Measurements from ENCODE around the gene NTSR2.

DNA sequence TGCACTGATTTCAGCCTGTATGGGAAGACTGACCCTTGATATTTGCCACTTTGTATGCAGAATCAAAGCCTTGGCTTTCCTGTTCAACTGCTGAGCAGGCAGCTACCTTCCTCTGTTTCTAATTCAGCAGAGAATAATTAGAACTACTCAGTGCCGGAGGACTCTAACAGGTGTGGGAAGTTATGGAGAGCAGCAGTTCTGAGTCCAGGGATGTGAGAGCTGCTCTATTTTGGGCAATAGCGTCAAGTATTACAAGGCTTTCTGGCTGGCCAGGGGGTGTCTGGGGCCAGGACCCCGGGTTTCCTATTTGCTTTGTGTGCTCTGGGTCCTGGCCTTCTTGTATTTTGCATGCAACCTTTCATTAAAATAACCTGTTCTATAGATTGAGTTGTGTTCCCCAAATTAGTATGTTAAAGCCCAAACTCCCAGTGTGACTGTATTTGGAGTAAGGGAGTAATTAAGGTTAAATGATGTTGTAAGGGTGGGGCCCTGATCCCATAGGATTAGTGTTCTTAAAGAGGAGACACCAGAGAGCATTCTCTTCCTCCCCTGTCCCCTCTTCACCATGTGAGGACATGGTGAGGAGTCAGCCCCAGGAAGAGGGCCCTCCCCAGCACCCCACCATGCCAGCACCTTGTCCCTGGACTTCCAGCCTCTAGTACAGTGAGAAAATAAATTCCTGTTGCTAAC lies 5.6 kb upstream of the NTSR2 start:
- TF ChIP-seq, protein P1, sequence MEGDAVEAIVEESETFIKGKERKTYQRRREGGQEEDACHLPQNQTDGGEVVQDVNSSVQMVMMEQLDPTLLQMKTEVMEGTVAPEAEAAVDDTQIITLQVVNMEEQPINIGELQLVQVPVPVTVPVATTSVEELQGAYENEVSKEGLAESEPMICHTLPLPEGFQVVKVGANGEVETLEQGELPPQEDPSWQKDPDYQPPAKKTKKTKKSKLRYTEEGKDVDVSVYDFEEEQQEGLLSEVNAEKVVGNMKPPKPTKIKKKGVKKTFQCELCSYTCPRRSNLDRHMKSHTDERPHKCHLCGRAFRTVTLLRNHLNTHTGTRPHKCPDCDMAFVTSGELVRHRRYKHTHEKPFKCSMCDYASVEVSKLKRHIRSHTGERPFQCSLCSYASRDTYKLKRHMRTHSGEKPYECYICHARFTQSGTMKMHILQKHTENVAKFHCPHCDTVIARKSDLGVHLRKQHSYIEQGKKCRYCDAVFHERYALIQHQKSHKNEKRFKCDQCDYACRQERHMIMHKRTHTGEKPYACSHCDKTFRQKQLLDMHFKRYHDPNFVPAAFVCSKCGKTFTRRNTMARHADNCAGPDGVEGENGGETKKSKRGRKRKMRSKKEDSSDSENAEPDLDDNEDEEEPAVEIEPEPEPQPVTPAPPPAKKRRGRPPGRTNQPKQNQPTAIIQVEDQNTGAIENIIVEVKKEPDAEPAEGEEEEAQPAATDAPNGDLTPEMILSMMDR (conservative IDR thresholded peaks at IDR 0.05; ENCODE audit: low read depth in 2 of 2) = no peak
- TF ChIP-seq ZNF114 (CRISPR knock-in tag; IDR thresholded peaks at IDR 0.05) (no peak), EZH2 (IDR thresholded peaks at IDR 0.05; ENCODE audit: low read depth, unreplicated experiment) (no peak), POLR2AphosphoS5 (IDR thresholded peaks at IDR 0.05; ENCODE audit: low read depth) (no peak), CREB1 (CRISPR knock-in tag; IDR thresholded peaks at IDR 0.05; ENCODE audit: low read depth) (no peak), EZH2phosphoT487 (IDR thresholded peaks at IDR 0.05; ENCODE audit: unreplicated experiment) (no peak)
- TF ChIP-seq, protein P2, sequence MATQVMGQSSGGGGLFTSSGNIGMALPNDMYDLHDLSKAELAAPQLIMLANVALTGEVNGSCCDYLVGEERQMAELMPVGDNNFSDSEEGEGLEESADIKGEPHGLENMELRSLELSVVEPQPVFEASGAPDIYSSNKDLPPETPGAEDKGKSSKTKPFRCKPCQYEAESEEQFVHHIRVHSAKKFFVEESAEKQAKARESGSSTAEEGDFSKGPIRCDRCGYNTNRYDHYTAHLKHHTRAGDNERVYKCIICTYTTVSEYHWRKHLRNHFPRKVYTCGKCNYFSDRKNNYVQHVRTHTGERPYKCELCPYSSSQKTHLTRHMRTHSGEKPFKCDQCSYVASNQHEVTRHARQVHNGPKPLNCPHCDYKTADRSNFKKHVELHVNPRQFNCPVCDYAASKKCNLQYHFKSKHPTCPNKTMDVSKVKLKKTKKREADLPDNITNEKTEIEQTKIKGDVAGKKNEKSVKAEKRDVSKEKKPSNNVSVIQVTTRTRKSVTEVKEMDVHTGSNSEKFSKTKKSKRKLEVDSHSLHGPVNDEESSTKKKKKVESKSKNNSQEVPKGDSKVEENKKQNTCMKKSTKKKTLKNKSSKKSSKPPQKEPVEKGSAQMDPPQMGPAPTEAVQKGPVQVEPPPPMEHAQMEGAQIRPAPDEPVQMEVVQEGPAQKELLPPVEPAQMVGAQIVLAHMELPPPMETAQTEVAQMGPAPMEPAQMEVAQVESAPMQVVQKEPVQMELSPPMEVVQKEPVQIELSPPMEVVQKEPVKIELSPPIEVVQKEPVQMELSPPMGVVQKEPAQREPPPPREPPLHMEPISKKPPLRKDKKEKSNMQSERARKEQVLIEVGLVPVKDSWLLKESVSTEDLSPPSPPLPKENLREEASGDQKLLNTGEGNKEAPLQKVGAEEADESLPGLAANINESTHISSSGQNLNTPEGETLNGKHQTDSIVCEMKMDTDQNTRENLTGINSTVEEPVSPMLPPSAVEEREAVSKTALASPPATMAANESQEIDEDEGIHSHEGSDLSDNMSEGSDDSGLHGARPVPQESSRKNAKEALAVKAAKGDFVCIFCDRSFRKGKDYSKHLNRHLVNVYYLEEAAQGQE (IDR thresholded peaks at IDR 0.05; ENCODE audit: unreplicated experiment) = no peak
- TF ChIP-seq, protein P3, sequence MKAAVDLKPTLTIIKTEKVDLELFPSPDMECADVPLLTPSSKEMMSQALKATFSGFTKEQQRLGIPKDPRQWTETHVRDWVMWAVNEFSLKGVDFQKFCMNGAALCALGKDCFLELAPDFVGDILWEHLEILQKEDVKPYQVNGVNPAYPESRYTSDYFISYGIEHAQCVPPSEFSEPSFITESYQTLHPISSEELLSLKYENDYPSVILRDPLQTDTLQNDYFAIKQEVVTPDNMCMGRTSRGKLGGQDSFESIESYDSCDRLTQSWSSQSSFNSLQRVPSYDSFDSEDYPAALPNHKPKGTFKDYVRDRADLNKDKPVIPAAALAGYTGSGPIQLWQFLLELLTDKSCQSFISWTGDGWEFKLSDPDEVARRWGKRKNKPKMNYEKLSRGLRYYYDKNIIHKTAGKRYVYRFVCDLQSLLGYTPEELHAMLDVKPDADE (IDR thresholded peaks at IDR 0.05) = no peak
- TF ChIP-seq, protein P4, sequence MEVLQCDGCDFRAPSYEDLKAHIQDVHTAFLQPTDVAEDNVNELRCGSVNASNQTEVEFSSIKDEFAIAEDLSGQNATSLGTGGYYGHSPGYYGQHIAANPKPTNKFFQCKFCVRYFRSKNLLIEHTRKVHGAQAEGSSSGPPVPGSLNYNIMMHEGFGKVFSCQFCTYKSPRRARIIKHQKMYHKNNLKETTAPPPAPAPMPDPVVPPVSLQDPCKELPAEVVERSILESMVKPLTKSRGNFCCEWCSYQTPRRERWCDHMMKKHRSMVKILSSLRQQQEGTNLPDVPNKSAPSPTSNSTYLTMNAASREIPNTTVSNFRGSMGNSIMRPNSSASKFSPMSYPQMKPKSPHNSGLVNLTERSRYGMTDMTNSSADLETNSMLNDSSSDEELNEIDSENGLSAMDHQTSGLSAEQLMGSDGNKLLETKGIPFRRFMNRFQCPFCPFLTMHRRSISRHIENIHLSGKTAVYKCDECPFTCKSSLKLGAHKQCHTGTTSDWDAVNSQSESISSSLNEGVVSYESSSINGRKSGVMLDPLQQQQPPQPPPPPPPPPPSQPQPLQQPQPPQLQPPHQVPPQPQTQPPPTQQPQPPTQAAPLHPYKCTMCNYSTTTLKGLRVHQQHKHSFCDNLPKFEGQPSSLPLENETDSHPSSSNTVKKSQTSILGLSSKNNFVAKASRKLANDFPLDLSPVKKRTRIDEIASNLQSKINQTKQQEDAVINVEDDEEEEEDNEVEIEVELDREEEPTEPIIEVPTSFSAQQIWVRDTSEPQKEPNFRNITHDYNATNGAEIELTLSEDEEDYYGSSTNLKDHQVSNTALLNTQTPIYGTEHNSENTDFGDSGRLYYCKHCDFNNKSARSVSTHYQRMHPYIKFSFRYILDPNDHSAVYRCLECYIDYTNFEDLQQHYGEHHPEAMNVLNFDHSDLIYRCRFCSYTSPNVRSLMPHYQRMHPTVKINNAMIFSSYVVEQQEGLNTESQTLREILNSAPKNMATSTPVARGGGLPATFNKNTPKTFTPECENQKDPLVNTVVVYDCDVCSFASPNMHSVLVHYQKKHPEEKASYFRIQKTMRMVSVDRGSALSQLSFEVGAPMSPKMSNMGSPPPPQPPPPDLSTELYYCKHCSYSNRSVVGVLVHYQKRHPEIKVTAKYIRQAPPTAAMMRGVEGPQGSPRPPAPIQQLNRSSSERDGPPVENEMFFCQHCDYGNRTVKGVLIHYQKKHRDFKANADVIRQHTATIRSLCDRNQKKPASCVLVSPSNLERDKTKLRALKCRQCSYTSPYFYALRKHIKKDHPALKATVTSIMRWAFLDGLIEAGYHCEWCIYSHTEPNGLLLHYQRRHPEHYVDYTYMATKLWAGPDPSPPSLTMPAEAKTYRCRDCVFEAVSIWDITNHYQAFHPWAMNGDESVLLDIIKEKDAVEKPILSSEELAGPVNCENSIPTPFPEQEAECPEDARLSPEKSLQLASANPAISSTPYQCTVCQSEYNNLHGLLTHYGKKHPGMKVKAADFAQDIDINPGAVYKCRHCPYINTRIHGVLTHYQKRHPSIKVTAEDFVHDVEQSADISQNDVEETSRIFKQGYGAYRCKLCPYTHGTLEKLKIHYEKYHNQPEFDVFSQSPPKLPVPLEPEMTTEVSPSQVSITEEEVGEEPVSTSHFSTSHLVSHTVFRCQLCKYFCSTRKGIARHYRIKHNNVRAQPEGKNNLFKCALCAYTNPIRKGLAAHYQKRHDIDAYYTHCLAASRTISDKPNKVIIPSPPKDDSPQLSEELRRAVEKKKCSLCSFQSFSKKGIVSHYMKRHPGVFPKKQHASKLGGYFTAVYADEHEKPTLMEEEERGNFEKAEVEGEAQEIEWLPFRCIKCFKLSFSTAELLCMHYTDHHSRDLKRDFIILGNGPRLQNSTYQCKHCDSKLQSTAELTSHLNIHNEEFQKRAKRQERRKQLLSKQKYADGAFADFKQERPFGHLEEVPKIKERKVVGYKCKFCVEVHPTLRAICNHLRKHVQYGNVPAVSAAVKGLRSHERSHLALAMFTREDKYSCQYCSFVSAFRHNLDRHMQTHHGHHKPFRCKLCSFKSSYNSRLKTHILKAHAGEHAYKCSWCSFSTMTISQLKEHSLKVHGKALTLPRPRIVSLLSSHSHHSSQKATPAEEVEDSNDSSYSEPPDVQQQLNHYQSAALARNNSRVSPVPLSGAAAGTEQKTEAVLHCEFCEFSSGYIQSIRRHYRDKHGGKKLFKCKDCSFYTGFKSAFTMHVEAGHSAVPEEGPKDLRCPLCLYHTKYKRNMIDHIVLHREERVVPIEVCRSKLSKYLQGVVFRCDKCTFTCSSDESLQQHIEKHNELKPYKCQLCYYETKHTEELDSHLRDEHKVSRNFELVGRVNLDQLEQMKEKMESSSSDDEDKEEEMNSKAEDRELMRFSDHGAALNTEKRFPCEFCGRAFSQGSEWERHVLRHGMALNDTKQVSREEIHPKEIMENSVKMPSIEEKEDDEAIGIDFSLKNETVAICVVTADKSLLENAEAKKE (CRISPR knock-in tag; IDR thresholded peaks at IDR 0.05) = no peak
